MM.1S (cell line): ENCODE measurements around the gene UBE2Q2.
A peak's percentile ranks its signal among the peaks of the same experiment; 100 is the strongest.

Experiments
- DNase-seq: peaks from one replicate; pipeline ENCODE4 v3.0.0-alpha.2; 2015
- H2AFZ ChIP-seq: fragments of 300-600 bp; sonication (generic); 2 replicates; pipeline ENCODE4 v1.6.0; 2016; ENCODE audit warnings: antibody characterized with exemption, low read length
- H3F3A ChIP-seq: fragments of 300-600 bp; sonication (generic); 2 replicates; pipeline ENCODE4 v1.6.1; 2016; ENCODE audit warnings: mild to moderate bottlenecking, antibody characterized with exemption, low read length, moderate library complexity, mixed read lengths; ENCODE audit not compliant: insufficient read depth
- H3K27ac ChIP-seq: fragments of 300-600 bp; sonication (generic); 2 replicates; pipeline ENCODE4 v1.5.1; 2016; ENCODE audit warnings: mild to moderate bottlenecking, low read length
- H3K27me3 ChIP-seq: fragments of 300-600 bp; sonication (generic); replicated peaks from 2 replicates; pipeline ENCODE4 v1.6.0; 2016; ENCODE audit warnings: low read length; ENCODE audit not compliant: insufficient read depth
- H3K36me3 ChIP-seq: fragments of 300-600 bp; sonication (generic); replicated peaks from 2 replicates; pipeline ENCODE4 v1.6.1; 2016; ENCODE audit warnings: mild to moderate bottlenecking, low read length, mixed read lengths; ENCODE audit not compliant: insufficient read depth
- H3K4me1 ChIP-seq: fragments of 300-600 bp; sonication (generic); 2 replicates; pipeline ENCODE4 v1.6.1; 2016; ENCODE audit warnings: low read length, mixed read lengths
- H3K4me2 ChIP-seq: fragments of 300-600 bp; sonication (generic); 2 replicates; pipeline ENCODE4 v1.6.0; 2016; ENCODE audit warnings: low read depth, low read length
- H3K4me3 ChIP-seq: fragments of 300-600 bp; sonication (generic); 2 replicates; pipeline ENCODE4 v1.5.1; 2016; ENCODE audit warnings: low read length, mixed read lengths
- H3K79me2 ChIP-seq: fragments of 300-600 bp; sonication (generic); 2 replicates; pipeline ENCODE4 v1.6.1; 2016; ENCODE audit warnings: mixed run types, low read length, mixed read lengths
- H3K9ac ChIP-seq: fragments of 300-600 bp; sonication (generic); 2 replicates; pipeline ENCODE4 v1.6.1; 2016; ENCODE audit warnings: low read length, mixed read lengths
- H3K9me2 ChIP-seq: fragments of 300-600 bp; sonication (generic); replicated peaks from 2 replicates; pipeline ENCODE4 v1.6.1; 2016; ENCODE audit warnings: mild to moderate bottlenecking, low read length, mixed read lengths; ENCODE audit not compliant: insufficient read depth
- H3K9me3 ChIP-seq: fragments of 300-600 bp; sonication (generic); replicated peaks from 2 replicates; pipeline ENCODE4 v1.6.1; 2016; ENCODE audit warnings: mild to moderate bottlenecking, low read length, mixed read lengths; ENCODE audit not compliant: insufficient read depth
- H4K20me1 ChIP-seq: fragments of 300-600 bp; sonication (generic); 2 replicates; pipeline ENCODE4 v1.6.1; 2016; ENCODE audit warnings: mild to moderate bottlenecking, low read length, moderate library complexity, mixed read lengths; ENCODE audit not compliant: insufficient read depth
- CTCF ChIP-seq: fragments of 300-600 bp; sonication (generic); IDR thresholded peaks from 2 replicates; pipeline ENCODE4 v1.5.1; 2016; ENCODE audit warnings: antibody characterized with exemption, low read length, mixed read lengths
- EZH2 ChIP-seq: fragments of 300-600 bp; sonication (generic); optimal IDR thresholded peaks from 2 replicates; pipeline ENCODE3; 2017; ENCODE audit warnings: low read depth, mild to moderate bottlenecking, antibody characterized with exemption, low read length, mixed read lengths
- EZH2phosphoT487 ChIP-seq: fragments of 300-600 bp; sonication (generic); IDR thresholded peaks from 2 replicates; pipeline ENCODE4 v1.6.1; 2018; ENCODE audit warnings: antibody characterized with exemption, low read length

The UBE2Q2 gene

GRCh38 chr15:75918135-75918534 lies 74.9 kb downstream of the UBE2Q2 start:
- no peak overlapping the region for H2AFZ ChIP-seq
- H3K36me3 ChIP-seq = peaks cover 5% of the 10 kb centered on the region
- no peak overlapping the region for H3K4me2 ChIP-seq
- H3K27me3 ChIP-seq = no peaks in the 10 kb centered on the region
- no peak for DNase-seq
- no peaks in the 10 kb centered on the region for H3K9me2 ChIP-seq
- H4K20me1 ChIP-seq = no peaks in the 10 kb centered on the region
- peaks cover 8% of the 10 kb centered on the region for H3K4me1 ChIP-seq
- no peaks in the 10 kb centered on the region for H3F3A ChIP-seq
- no peak overlapping the region for H3K27ac ChIP-seq
- H3K4me3 ChIP-seq = no peak overlapping the region
- no peak for TF ChIP-seq CTCF
- TF ChIP-seq EZH2 = no peak
- no peak for TF ChIP-seq EZH2phosphoT487
- H3K79me2 ChIP-seq = peaks cover 17% of the 10 kb centered on the region
- no peak overlapping the region for H3K9ac ChIP-seq
- H3K9me3 ChIP-seq = no peaks in the 10 kb centered on the region

- H3K9me3 ChIP-seq = no peaks in the 10 kb centered on the region
- H3K9me2 ChIP-seq = no peaks in the 10 kb centered on the region
- no peaks in the 10 kb centered on the region for H3F3A ChIP-seq
- no peaks in the 10 kb centered on the region for H4K20me1 ChIP-seq
- DNase-seq = no peak
- H3K4me2 ChIP-seq = no peak overlapping the region
- H3K27me3 ChIP-seq = no peaks in the 10 kb centered on the region
- TF ChIP-seq EZH2phosphoT487 = no peak
- peaks cover 8% of the 10 kb centered on the region for H3K4me1 ChIP-seq
- no peak overlapping the region for H3K27ac ChIP-seq
- no peak overlapping the region for H3K4me3 ChIP-seq
- H2AFZ ChIP-seq = no peak overlapping the region
- H3K9ac ChIP-seq = no peak overlapping the region
- no peaks in the 10 kb centered on the region for H3K36me3 ChIP-seq
- H3K79me2 ChIP-seq = 0 out of 2 replicates have a peak, but pooled peaks cover 8% of the 10 kb centered on the region
These were observed 76.8 kb downstream of the UBE2Q2 start for GRCh38 chr15:75920079-75920478.

GRCh38 chr15:75921732-75922703 lies 78.8 kb downstream of the UBE2Q2 start:
- DNase-seq = no peak
- no peaks in the 10 kb centered on the region for H3K9me2 ChIP-seq
- no peaks in the 10 kb centered on the region for H4K20me1 ChIP-seq
- no peak overlapping the region for H3K4me2 ChIP-seq
- TF ChIP-seq EZH2 (no peak), EZH2phosphoT487 (no peak), CTCF (peak; percentile 22; the same call in 1 of the 2 replicates)
- H3K4me3 ChIP-seq = no peak overlapping the region
- H3K4me1 ChIP-seq = peaks cover 8% of the 10 kb centered on the region
- H3K27ac ChIP-seq = no peak overlapping the region
- no peaks in the 10 kb centered on the region for H3K27me3 ChIP-seq
- H3K79me2 ChIP-seq = 0 out of 2 replicates have a peak, but pooled peaks cover 4% of the 10 kb centered on the region
- no peak overlapping the region for H2AFZ ChIP-seq
- H3K36me3 ChIP-seq = no peaks in the 10 kb centered on the region
- H3K9me3 ChIP-seq = no peaks in the 10 kb centered on the region
- H3F3A ChIP-seq = no peaks in the 10 kb centered on the region
- no peak overlapping the region for H3K9ac ChIP-seq

GRCh38 chr15:75923756-75924155 lies 80.5 kb downstream of the UBE2Q2 start:
- H3K4me2 ChIP-seq = no peak overlapping the region
- no peak for TF ChIP-seq EZH2phosphoT487
- H3K9me3 ChIP-seq = no peaks in the 10 kb centered on the region
- peaks cover 12% of the 10 kb centered on the region for H3K4me1 ChIP-seq
- H3K4me3 ChIP-seq = no peak overlapping the region
- DNase-seq = no peak
- H3K27ac ChIP-seq = no peak overlapping the region
- no peak overlapping the region for H3K9ac ChIP-seq
- no peaks in the 10 kb centered on the region for H3K27me3 ChIP-seq
- no peaks in the 10 kb centered on the region for H4K20me1 ChIP-seq
- no peaks in the 10 kb centered on the region for H3K36me3 ChIP-seq
- H3K79me2 ChIP-seq = 0 out of 2 replicates have a peak, but pooled peaks cover 4% of the 10 kb centered on the region
- H3F3A ChIP-seq = peaks cover 4% of the 10 kb centered on the region
- no peaks in the 10 kb centered on the region for H3K9me2 ChIP-seq
- H2AFZ ChIP-seq = no peak overlapping the region
